HG02759 (cell line): ENCODE data around the gene SOX30.

Source experiments
- ATAC-seq: cut with Tn5 transposase; IDR thresholded peaks from one replicate; pipeline ENCODE4 v1.9.1; 2021; ENCODE audit warnings: mild to moderate bottlenecking, moderate library complexity; ENCODE audit not compliant: unreplicated experiment

Gene SOX30

DNA sequence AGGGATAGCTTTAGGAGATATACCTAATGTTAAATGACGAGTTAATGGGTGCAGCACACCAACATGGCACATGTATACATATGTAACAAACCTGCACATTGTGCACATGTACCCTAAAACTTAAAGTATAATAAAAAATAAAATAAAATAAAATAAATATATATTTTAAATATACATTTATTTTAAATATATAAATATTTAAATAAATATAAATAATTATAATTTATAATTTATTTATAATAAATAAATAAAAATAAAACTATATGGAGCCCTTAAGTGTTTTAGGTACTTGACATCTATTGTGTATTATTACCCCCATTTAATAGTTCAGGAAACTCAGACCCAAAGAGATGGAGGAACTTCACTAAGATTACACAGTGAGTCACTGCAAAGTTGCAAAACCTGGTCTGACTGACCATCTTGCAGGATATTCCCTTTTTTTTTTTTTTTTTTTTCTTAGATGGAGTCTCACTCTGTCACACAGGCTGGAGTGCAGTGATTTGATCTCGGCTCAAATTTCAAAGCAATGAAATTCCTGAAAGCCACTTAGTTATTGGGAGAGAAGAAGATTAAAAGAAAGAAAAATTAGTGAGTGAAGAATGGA, 13.3 kb upstream of the SOX30 start:
- no peak for ATAC-seq

DNA sequence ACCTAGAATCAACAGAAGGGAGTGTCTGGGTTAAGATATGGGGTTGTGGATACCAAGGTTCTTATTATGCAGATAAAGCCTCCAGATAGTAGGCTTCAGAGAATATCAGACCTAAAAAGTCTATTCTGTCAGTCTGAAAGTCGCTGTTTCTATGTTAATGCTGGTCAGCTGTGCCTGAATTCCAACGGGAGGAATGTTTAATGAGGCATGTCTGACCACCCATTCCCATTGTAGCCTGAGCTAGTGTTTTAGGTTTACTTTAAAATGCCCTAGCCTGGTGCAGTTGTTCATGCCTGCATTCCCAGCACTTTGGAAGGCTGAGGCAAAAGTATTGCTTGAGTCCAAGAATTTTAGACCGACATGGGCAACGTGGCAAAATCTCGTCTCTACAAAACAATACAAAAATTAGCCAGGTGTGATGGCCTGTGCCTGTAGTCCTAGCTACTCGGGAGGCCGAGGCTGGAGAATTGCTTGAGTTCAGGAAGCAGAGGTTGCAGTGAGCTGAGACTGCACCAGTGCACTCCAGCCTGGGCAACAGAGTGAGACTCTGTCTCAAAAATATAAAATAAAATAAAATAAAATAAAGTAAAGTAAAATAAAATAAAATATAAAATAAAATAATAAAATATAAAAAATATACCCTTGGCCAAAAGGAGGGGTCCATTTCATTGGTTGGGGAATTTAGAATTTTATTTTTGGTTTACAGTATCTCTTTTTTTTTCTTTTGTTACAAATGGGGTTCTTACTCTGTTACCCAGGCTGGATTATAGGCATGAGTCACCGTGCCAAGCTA, 7.8 kb upstream of the SOX30 start:
- no peak for ATAC-seq

DNA sequence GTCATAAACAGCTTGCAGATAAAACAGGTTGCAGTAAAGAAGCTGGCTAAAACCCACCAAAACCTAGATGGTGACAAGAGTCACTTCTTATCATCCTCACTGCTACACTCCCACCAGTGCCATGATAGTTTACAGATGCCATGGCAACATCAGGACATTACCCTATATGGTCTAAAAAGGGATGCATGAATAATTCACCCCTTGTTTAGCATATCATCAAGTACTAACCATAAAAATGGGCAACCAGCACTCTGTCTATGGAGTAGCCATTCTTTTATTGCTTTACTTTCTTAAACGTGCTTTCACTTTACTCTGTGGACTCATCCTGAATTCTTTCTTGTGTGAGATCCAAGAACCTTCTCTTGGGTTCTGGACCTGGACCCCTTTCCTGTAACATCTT, 6.7 kb upstream of the SOX30 start:
- ATAC-seq, result no peak

DNA sequence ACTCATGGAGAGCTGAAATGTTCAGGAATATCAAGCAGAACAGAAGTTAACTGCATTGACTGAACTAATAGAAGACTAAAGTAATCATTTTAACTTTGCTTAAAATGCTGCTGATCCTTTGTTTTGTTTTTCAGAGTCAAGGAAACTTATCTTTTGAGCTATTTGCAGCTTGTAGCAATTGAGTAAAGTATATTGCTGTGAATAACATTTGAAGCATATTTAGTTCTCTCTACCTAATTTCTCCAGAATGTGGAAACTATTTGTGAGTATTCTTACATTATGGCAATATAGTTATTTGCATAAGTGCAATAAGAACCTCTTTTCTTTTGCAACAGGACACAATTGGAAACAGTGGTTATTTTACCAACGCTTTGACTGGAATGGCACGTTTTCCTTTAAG, 5.3 kb upstream of the SOX30 start:
- ATAC-seq, result no peak

DNA sequence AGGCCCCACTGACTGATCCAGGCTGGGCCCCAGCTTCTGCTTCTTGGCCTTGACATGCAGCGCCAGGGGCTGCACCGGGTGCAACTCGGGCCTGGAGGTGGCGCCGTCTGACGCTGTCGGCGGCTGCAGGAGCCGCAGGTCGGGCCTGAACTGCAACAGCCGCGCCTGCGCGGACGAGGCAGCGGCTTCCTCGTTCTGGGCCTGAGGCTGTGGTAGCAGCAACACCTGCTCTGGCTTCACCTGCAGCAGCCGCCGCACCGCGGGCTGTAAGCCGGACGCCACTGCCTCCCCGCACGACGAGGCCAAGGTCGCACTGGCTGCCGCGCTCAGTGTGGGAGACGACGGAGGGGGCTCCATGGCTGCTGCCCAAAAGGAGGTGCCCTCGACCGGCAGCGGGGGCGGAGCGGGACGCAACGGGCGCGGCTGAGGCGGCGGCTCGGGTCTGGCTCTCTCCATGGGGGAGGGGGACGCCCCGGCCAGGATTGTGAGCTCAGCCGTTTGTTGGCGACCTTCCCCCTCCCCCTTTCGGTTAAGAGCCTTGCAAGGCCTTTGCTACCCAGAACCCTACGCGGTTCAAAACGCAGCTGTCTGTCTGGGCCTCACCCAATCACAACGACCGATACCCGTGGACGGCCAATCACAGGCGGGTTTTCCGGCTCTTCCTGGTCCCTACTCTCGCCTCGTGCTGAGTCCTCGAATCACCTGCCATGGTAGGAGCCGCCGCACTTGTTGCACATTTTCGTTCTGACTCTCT, 438 bp downstream of the SOX30 start:
- ATAC-seq, result peak; percentile 93

DNA sequence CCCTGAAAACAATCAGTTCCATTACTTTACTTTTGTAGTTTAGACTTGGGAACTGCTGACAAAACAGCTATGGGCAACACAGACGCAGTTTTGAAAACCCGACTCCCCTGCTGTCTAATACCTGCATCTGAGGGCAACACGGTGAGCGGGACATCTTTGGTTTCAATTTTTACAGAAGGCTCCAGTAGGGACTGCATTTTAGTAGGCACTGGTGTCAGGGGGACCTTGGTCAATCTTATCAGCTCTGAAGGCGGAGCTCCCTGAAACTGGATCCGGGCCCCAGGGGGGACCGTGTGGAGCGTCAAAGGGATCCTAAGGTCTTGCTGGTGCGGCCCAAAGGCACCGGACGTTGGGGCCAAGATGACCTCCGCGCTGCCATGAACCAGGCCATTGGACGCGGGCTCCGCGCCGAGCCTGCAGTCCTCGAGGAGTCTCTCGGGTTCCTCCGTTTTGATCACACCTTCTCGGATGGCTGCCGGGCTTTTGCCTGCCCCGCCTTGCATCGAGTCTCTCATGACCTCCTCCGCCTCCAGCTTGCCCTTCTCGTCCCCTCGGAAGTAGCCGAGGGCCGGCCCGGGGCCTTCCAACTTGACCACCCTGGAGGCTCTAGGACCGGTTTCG, 1.1 kb downstream of the SOX30 start:
- ATAC-seq, result no peak

DNA sequence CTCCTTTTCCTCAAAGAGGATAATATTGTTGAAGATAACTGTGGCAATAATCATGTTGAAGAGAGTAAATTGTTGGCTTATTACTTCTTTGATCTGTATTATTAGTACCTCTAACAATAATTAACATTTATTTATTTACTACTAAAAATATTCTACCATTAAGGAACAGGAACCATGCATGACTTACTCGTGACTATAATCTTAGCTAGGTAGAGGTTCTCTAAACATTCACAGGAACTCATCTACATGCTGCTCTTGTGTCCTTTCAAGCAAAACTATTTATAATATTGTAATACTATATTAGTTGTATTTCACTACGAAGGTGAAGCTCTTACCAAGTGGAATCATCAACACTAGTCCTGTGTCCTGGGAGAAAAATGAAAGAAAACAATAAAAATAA, 3.1 kb downstream of the SOX30 start:
- no peak for ATAC-seq

DNA sequence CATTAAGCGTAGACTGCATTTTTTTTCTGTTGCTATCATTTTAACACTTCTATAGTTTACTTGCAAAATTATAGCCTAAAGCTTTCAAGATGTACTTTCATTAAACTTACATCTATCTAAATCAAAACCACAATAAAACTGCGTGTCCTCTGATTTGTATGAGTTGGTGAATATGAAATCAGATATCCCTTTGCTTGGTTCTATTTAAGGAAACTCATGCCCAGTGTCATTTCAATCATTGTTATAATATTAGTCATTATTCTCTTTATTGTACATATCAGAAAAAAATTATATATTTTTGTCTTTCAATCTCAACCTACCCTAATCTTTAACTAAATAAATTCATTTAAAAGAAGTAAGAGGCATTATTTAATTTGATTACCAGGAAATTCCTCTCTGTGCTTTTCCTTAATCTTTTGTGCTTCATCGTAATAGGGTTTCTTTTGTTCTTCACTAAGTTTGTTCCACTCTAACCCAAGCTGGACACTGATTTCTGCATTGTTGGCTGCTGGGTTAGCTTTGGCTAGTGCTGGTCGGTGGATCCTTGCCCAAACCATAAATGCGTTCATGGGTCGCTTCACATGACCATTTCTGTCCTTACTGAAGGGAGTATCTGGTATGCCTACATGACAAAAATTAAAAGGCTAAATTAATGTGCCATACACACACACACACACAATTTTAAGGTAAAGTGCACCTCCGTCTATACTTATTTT, 3.8 kb downstream of the SOX30 start:
- no peak for ATAC-seq

DNA sequence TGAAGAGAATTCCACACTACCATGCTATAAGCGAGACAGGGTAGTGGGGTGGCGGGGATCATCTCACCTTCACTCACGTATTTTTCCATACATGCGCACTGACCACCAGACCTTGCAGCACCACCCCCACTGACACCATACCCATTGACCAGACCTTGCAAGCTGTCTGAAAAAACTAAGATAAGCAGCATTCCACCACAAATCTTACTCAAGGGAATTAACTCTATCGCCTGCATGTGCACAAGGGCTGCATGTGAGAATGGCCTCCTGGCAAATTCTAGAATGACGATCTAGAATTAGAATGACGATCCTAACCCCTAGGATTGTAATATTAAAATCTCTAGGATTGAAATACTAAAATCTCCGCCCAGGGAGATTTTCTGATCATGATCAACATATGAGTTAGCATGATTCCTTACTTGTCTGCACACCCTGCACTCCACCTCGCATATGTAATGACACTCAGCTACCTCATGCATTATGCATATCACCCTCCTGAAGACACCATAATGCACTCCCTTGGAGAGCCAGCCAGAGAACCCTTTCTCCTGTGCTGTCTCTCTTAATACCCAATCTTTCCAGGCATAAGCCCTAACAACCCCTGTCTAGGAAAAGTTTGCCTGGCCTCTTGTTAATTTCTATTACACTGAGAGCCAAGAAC, 11.7 kb downstream of the SOX30 start:
- no peak for ATAC-seq

DNA sequence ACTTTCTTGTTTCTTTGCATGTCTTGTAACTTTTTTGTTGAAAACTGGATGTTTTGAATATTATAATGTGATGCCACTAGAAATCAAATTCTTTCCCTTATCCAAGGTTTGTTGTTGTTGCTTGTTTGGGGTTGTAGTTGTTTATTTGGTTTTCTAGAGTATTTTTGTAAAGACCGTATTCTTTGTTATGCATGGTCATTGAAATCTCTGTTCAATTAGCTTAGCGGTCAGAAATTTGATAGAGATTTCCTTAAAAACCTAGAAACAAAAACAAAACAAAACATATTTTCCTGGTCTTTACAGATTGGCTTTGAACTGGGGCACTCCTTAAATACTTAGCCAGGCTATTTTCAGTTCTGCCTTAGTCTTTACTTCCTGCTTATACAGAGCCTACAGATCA, 21.9 kb downstream of the SOX30 start:
- no peak for ATAC-seq

DNA sequence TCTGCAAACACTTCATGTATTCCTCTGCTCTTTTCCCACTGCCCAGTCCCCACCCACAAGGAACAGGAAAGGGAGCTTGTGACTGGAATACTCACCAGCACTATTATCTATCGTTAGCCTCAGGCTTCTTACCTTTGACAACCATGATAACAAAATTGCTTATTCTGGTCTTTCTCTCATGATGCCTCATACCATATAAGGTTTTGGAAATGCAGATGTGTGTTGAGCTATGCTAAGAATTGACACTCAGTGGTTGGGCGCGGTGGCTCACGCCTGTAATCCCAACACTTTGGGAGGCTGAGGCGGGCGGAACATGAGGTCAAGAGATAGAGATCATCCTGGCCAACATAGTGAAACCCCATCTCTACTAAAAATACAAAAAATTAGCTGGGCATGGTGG, 25.4 kb downstream of the SOX30 start:
- no peak for ATAC-seq

DNA sequence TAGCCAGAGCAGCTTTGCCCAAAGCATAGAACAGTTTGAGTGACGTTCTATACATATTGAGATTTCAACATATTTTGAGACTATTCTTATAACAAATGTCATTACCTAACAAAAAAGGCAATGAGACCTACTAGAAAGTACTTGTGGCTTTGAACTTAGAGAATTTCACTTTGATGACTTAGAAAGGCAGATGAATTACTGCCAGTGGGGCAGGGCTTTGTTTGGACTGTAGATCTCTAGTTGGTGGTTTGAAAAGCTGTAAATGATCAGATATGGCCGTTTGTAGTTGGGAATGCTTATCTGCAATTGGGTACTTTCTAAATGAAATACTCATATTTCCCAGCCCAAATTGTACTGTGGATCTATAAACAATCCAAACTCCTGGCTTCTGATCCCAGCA, 28.1 kb downstream of the SOX30 start:
- no peak for ATAC-seq

DNA sequence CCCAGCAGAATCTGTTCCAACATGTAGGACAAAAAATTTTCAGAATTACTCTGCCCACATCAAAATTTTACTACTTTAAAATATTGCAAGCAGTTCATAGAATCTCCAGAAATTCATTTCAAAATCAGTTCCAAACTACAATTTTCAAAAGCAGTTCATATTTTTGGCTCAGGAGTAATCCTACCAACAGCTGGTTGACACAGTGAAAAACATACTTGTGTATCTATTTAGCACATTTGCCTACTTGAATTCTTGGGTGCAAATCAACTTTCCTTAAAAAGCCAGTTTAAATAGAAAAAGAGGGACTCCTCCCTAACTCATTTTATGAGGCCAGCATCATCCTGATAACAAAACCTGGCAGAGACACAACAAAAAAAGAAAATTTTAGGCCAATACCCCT, 31.5 kb downstream of the SOX30 start:
- no peak for ATAC-seq

DNA sequence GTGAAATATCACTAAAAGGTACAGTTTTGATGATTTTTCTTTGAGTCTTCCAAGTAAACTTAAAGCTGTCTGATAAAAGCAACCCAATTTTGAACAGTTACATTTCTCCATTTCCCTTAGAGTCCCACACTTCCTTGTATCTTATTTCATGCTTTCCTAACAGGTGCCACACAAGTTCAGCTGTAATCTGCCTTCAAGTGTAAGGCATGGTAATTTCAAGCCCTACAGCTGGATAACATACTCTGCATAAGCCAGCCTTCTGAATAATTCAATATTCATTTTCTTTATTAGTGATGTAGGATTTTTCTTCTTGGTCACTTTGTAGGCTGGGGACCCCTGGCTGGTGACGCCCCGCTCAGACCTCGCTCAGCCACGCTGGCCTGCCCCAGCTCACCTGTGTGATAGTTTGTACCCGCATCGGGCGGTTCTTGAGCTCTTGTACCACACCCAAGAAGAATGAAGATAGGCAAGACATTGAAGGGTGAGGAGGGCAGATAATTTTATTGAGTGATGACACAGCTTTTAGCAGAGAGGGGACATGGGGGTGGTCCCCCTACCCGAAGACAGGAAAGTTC, 34.0 kb downstream of the SOX30 start:
- ATAC-seq, result no peak

DNA sequence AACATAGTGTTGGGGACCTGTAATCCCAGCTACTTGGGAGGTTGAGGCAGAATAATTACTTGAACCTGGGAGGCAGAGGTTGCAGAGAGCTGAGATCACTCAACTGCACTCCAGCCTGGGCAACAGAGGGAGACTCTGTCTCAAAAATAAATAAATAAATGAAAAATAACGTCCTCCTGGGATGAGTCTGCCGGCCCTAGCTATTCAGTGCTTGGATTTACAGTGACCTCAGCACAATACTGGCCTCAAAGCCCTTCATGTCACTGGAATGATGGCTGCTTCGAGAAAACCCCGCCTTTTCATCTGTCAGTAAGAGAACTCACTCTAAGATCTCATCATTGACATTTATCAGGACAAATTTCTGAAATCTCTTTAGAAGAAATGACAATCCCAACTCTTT, 35.5 kb downstream of the SOX30 start:
- no peak for ATAC-seq

DNA sequence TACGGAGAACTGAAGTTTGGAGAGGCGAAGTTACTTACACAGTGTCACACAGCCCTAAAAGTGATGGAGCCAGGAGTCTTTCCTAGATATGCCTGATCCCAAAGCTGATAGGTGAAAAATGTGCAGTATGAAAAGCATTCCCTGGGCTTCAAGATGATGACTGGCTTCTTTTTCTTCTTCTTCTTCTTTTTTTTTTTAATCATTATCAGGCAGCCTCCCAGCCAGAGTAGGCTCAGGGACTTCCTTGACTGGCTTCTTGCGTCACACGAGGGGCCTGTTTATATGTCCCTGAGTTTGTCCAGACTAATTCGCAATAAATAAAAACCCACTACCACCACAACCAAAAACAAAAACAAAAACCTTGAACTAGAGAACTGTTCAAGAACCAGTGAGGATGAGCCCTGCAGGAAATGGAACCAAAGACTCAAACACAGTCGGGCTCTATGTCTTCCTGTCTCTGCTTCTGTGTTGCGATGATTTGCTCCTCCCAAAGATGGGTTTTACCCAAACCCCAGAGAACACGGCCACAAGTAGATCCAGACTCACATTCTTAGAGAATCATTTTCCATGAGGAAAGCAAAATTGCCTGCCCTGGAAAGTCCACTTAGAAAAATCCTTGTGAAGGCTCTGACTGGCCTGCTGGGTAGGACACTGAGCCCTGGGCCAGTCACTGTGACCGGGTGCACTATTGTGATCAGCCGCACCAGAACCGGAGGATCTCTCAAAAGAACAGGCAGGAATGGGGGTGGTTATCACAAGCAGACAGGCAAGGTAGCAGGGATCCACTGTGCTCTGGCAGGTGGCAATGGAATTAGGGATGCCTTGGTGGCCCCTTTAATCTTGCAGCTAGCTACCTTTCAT, 38.6 kb downstream of the SOX30 start:
- no peak for ATAC-seq

DNA sequence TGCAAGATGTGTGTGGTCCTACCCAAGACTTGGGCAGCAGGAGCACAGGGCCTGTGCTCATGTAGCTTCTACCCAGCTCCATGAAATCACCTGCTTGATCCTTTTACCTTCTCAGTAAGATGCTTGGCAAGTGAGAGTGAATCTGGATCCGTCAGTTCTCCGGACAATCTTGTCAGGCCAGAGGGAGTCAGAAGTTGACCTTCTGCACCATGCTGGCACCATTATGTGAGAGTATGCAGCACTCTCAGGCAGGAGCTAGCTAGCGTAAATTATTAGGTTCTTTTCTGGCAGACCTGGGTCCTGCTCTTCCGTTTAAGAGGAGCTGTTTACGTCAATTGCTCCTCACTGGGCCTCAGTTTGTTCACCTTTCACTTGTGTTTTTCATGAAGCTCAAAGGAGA, 39.7 kb downstream of the SOX30 start:
- no peak for ATAC-seq

DNA sequence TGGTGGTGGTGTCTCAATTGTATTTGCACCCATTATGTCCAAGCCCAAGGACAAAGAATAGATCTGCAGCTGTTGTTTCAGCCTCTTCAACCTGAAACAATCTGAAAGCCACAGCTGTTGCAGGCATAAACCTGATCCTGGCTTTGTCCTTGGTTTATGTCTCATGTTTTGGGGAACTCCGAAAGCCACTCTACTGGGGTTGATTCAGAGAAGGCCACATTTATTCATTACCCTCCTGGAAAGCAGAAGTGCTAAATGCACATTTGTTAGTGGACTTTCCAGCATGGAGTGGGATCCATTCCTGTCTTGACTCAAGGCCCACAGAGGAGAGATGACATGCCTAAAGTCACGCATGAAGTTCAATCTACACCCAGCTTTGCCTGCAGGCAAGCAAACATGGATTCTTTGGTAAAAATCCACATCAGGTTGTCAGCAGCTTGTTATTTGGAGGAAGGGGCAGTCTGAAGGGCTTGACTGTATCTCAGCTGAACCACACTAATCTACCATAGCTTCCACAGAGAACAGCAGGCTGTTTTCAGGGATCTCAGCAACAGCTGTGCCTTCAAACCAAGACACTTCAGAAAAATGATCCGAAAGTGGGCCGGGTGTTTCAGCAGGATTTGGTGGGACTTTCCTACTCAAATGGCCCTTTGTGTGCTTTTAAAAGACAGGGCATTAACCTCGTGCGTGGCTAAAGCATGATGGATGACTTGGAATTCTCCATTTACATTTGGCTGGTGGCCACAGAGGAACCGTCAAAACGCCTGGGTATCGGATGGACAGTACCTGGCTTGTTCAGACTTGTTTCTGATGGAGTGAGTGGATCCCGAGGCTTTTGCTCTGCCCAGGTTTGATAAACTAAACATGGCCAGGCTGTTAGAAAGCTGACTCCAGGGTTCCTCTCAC, 40.4 kb downstream of the SOX30 start:
- ATAC-seq, result peak; percentile 92
